HepG2 (cell line): ENCODE data around the gene SHTN1. TPM values are rescaled to one million over a fixed set of nuclear protein-coding genes. Genes with fewer than 3 reads are reported as not detected.

Experiments
- ATAC-seq: fragments of 200-7000 bp; cut with Tn5 transposase; 3 replicates; pipeline ENCODE4 v1.9.1; 2020; ENCODE audit warnings: mild to moderate bottlenecking, moderate library complexity
- BruUV-seq: library from RNA; stranded (reverse); fragments of 400-500 nt; replicated peaks from 2 replicates; lab custom pipeline; 2021; lab: Mats Ljungman, UMichigan
- CTCF ChIA-PET: fragments of 300-600 bp; formaldehyde crosslinking; extraction: SDS; loops from one replicate; lab custom pipeline; 2021; ENCODE audit warnings: low total read pairs, inconsistent platforms, low intra/inter-chr PET ratio; lab: Yijun Ruan, JAX
- POLR2A ChIA-PET: fragments of 350-600 bp; sonication (Branson Sonifier 250); formaldehyde crosslinking; loops from one replicate; lab custom pipeline; 2020; ENCODE audit warnings: antibody characterized with exemption, inconsistent platforms; lab: Yijun Ruan, JAX
- DNase-seq: peaks from one replicate; pipeline ENCODE4 v3.0.0-alpha.2; 2015; ENCODE audit warnings: low spot score
- FAIRE-seq: peaks from 3 replicates; lab custom pipeline; 2011; peaks lifted over from hg19 to GRCh38; lab: Jason Lieb, UNC
- H2AFZ ChIP-seq: one replicate; pipeline ENCODE4 v1.6.1; 2011; ENCODE audit warnings: low read length, inconsistent platforms
- H3K27ac ChIP-seq: fragments of 300-600 bp; 3 replicates; pipeline ENCODE4 v1.8.0; 2011; ENCODE audit warnings: mixed run types, mild to moderate bottlenecking, mixed read lengths, low read length, inconsistent platforms; ENCODE audit not compliant: insufficient read depth; ENCODE audit errors: extremely low read length
- H3K27me3 ChIP-seq, 2 experiments: fragments of 200-600 bp in 1 of 2; 2 replicates in 1 of 2; 3 replicates in 1 of 2; pipeline versions ENCODE4 v1.6.0 to v1.8.0; 2011; ENCODE audit warnings: low read length in 2 of 2, mild to moderate bottlenecking in 2 of 2, moderate library complexity in 2 of 2, inconsistent platforms in 1 of 2; ENCODE audit not compliant: insufficient read depth in 2 of 2, control insufficient read depth in 1 of 2
- H3K36me3 ChIP-seq, 2 experiments: fragments of 200-600 bp in 1 of 2; replicated peaks in 1 of 2; 2 replicates in 1 of 2; 3 replicates in 1 of 2; pipeline versions ENCODE4 v1.5.1 to v1.8.0; 2011; ENCODE audit warnings: low read length in 2 of 2, inconsistent platforms in 1 of 2; ENCODE audit not compliant: insufficient read depth in 2 of 2, control insufficient read depth in 1 of 2
- H3K4me1 ChIP-seq: 2 replicates; pipeline ENCODE4 v1.5.1; 2012; ENCODE audit warnings: low read length, inconsistent platforms; ENCODE audit not compliant: insufficient read depth
- H3K4me2 ChIP-seq: 2 replicates; pipeline ENCODE4 v1.6.0; 2011; ENCODE audit warnings: low read depth, low read length, inconsistent platforms
- H3K4me3 ChIP-seq, 3 experiments: fragments of 200-600 bp in 1 of 3; sonication (generic), shearing (Covaris generic) in 1 of 3; replicated peaks in 1 of 3; 2 replicates each; pipeline ENCODE4 v1.5.1; 2011 to 2016; ENCODE audit warnings: low read length in 3 of 3, inconsistent platforms in 2 of 3, low read depth in 2 of 3, mild to moderate bottlenecking in 2 of 3, control low read depth in 1 of 3, mixed read lengths in 1 of 3; ENCODE audit not compliant: insufficient read depth in 1 of 3
- H3K79me2 ChIP-seq: one replicate; pipeline ENCODE4 v1.6.1; 2011; ENCODE audit warnings: low read length, inconsistent platforms; ENCODE audit not compliant: insufficient read depth
- H3K9ac ChIP-seq: 2 replicates; pipeline ENCODE4 v1.6.0; 2011; ENCODE audit warnings: mild to moderate bottlenecking, low read depth, low read length, inconsistent platforms; ENCODE audit not compliant: insufficient read depth
- H3K9me3 ChIP-seq: 2 replicates; pipeline ENCODE4 v1.5.1; 2012; ENCODE audit warnings: mild to moderate bottlenecking, low read length
- H4K20me1 ChIP-seq: 2 replicates; pipeline ENCODE4 v1.6.0; 2011; ENCODE audit warnings: inconsistent platforms, mild to moderate bottlenecking, low read length, moderate library complexity; ENCODE audit not compliant: insufficient read depth
- CHD2 ChIP-seq: IDR thresholded peaks from 2 replicates; pipeline ENCODE4 v1.6.1; 2011; ENCODE audit warnings: low read depth, low read length, improper control_type of control experiment
- GPN1 ChIP-seq: sonication (generic); formaldehyde crosslinking; IDR thresholded peaks from 2 replicates; pipeline ENCODE4 v1.5.1; 2020; ENCODE audit warnings: missing genetic modification reagents, borderline replicate concordance
- GTF3A ChIP-seq: sonication (generic); formaldehyde crosslinking; conservative IDR thresholded peaks from 2 replicates; pipeline ENCODE4 v1.4.0; 2020; ENCODE audit warnings: mild to moderate bottlenecking, missing genetic modification reagents
- HNF4G ChIP-seq, 2 experiments: sonication (generic) in 1 of 2; formaldehyde crosslinking in 1 of 2; IDR thresholded peaks; 2 replicates each; pipeline versions ENCODE4 v1.4.0 to v1.6.1; 2011 to 2020; ENCODE audit warnings: borderline replicate concordance in 2 of 2, low read depth in 2 of 2, mild to moderate bottlenecking in 2 of 2, low read length in 1 of 2, missing genetic modification reagents in 1 of 2, moderate library complexity in 1 of 2
- NFRKB ChIP-seq: fragments of 450-650 bp; IDR thresholded peaks from 2 replicates; pipeline ENCODE4 v1.6.1; 2017
- NONO ChIP-seq, 2 experiments: fragments of 450-650 bp in 1 of 2; sonication (generic) in 1 of 2; formaldehyde crosslinking in 1 of 2; IDR thresholded peaks in 1 of 2; conservative IDR thresholded peaks in 1 of 2; 2 replicates each; pipeline versions ENCODE4 v1.6.1 to v1.8.0; 2017 to 2022; ENCODE audit warnings: mild to moderate bottlenecking in 1 of 2, missing genetic modification reagents in 1 of 2, moderate library complexity in 1 of 2
- NR2C2 ChIP-seq: sonication (generic); formaldehyde crosslinking; IDR thresholded peaks from 2 replicates; pipeline ENCODE4 v1.4.0; 2020; ENCODE audit warnings: missing genetic modification reagents, mild to moderate bottlenecking, moderate library complexity, borderline replicate concordance
- PHB2 ChIP-seq: fragments of 450-650 bp; IDR thresholded peaks from 2 replicates; pipeline ENCODE4 v1.6.1; 2018; ENCODE audit not compliant: partially characterized antibody
- SIN3B ChIP-seq: fragments of 150-350 bp; IDR thresholded peaks from 2 replicates; pipeline ENCODE4 v1.6.1; 2014; ENCODE audit warnings: low read length
- ZBTB7A ChIP-seq: sonication (generic); formaldehyde crosslinking; IDR thresholded peaks from 2 replicates; pipeline ENCODE4 v1.8.0; 2022; ENCODE audit warnings: mild to moderate bottlenecking, missing genetic modification reagents
- ZNF230 ChIP-seq: sonication (generic); formaldehyde crosslinking; IDR thresholded peaks from 2 replicates; pipeline ENCODE4 v1.4.0; 2020; ENCODE audit warnings: mild to moderate bottlenecking, missing genetic modification reagents
- ZNF24 ChIP-seq: fragments of 450-650 bp; IDR thresholded peaks from 2 replicates; pipeline ENCODE4 v1.6.1; 2017; ENCODE audit warnings: antibody characterized with exemption, mild to moderate bottlenecking
- ZNF501 ChIP-seq: sonication (generic); formaldehyde crosslinking; IDR thresholded peaks from 2 replicates; pipeline ENCODE4 v1.5.1; 2020; ENCODE audit warnings: mild to moderate bottlenecking, moderate library complexity, missing genetic modification reagents
- ZNF572 ChIP-seq: sonication (generic); formaldehyde crosslinking; IDR thresholded peaks from 2 replicates; pipeline ENCODE4 v1.5.1; 2020; ENCODE audit warnings: mild to moderate bottlenecking, missing genetic modification reagents
- ZNF678 ChIP-seq: sonication (generic); formaldehyde crosslinking; IDR thresholded peaks from 2 replicates; pipeline ENCODE4 v1.4.0; 2020; ENCODE audit warnings: mild to moderate bottlenecking, missing genetic modification reagents
- ZNF713 ChIP-seq: sonication (generic); formaldehyde crosslinking; IDR thresholded peaks from 2 replicates; pipeline ENCODE4 v1.4.0; 2020; ENCODE audit warnings: mild to moderate bottlenecking, missing genetic modification reagents
- ZNF775 ChIP-seq: sonication (generic); formaldehyde crosslinking; IDR thresholded peaks from 2 replicates; pipeline ENCODE4 v1.4.0; 2020; ENCODE audit warnings: missing genetic modification reagents, mild to moderate bottlenecking, moderate library complexity, borderline replicate concordance
- ZSCAN21 ChIP-seq: sonication (generic); formaldehyde crosslinking; IDR thresholded peaks from 2 replicates; pipeline ENCODE4 v1.8.0; 2022; ENCODE audit warnings: mild to moderate bottlenecking, missing genetic modification reagents, moderate library complexity, borderline replicate concordance
- WGBS: methylation state at CpG from one replicate; pipeline ENCODE4 v1.1.6; 2017; ENCODE audit warnings: low lambda C conversion rate; 5-methylcytosine and 5-hydroxymethylcytosine counted together
- in situ Hi-C: cut with HindIII; loops from 2 replicates; pipeline ENCODE4 v1.10.0; 2017; ENCODE audit warnings: low pct_unique_long_range_greater_than_20kb; ENCODE audit not compliant: extremely low pct_ligation_motif_present
- intact Hi-C: fragments of 100-400 bp; cut with micrococcal nuclease; formaldehyde crosslinking; loops from one replicate; pipeline ENCODE4 v1.10.0; 2022; ENCODE audit not compliant: unreplicated experiment
- polyA plus RNA-seq, 8 experiments: library from polyadenylated mRNA; depleted of rRNA in 3 of 8; stranded (reverse) in 7 of 8; unstranded in 1 of 8; fragments of >200 nt; fragmentation: Illumina TruSeq in 4 of 8; extraction: Trizol in 4 of 8; gene quantifications; 2 replicates each; pipeline versions ENCODE4 v1.2.1 to v1.2.3, GENCODE V29; 2011 to 2016; ENCODE audit warnings: low read depth in 4 of 8, missing spikeins in 1 of 8, mixed read lengths in 1 of 8; ENCODE audit not compliant: insufficient read depth in 1 of 8
- total RNA-seq, 5 experiments: library from RNA; depleted of rRNA; stranded (reverse); fragments of >200 nt; fragmentation: Illumina TruSeq; extraction: Trizol; gene quantifications; 2 replicates each; pipeline ENCODE4 v1.2.3, GENCODE V29; 2016; ENCODE audit warnings: low read depth in 1 of 5
- TF ChIP-seq, protein P1 (sequence below): sonication (generic); formaldehyde crosslinking; IDR thresholded peaks from 2 replicates; pipeline ENCODE4 v1.4.0; 2020; ENCODE audit warnings: missing genetic modification reagents

SHTN1 gene
- total and polyA plus RNA-seq, 2 of the 13 experiments (the other 11 are each of a cell fraction or from before 2014, with no cell fraction given) = 11.3 to 15.6 TPM

DNA sequence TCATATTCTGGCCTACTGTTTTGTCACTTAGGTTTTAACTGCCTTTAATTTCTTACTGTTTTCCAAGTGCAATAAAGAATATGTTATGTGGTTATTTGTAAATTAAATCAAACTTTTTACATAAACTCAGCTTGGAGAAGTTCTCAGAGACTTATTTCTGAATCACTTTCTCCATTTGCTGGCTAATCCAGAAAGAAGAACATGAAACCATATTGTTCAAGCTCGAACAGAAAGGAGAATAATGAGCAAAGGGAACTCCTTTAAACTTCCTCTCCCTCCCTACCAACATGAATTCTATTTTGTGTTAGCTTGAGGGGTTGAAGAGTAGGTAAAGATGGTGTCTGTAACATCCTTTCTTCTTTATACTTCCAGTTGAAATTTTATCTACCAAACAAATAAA, 52.3 kb downstream of the SHTN1 start:
- BruUV-seq = no TSS peak
- Histone ChIP-seq H3K27ac (no peak overlapping the region), H3K9ac (no peak overlapping the region), H2AFZ (no peak overlapping the region), H3K4me2 (no peak overlapping the region), H4K20me1 (no peaks in the 10 kb centered on the region), H3K79me2 (no peaks in the 10 kb centered on the region), H3K9me3 (no peaks in the 10 kb centered on the region), H3K4me3 (no peak overlapping the region), H3K4me1 (peaks cover 8% of the 10 kb centered on the region), H3K27me3 (no peaks in the 10 kb centered on the region), H3K36me3 (peaks cover 5 to 29% of the 10 kb centered on the region in 2 experiments; a peak in 4 of 5 replicates)
- intact Hi-C loops (no loop called here), in situ Hi-C loops (no loop called here)
- WGBS = 94% methylated on average over 1 of the region's 1 CpG
- DNase-seq = no peak
- no peak for ATAC-seq
- ChIA-PET POLR2A (interaction anchor here (1.7 kb wide), 1 partner anchor 52 kb away, joined by 3 read pairs; no protein-coding TSS in a partner anchor), CTCF (no interaction called here)
- FAIRE-seq = no peak
- TF ChIP-seq PHB2 = no peak
- no peak for TF ChIP-seq ZNF501 (CRISPR knock-in tag)
- no peak for TF ChIP-seq CHD2
- no peak for TF ChIP-seq ZNF713 (CRISPR knock-in tag)
- TF ChIP-seq ZNF678 (CRISPR knock-in tag) = no peak
- no peak for TF ChIP-seq ZNF24
- no peak for TF ChIP-seq NR2C2 (CRISPR knock-in tag)
- TF ChIP-seq GPN1 (CRISPR knock-in tag) = no peak
- TF ChIP-seq ZSCAN21 (CRISPR knock-in tag) = no peak
- no peak for TF ChIP-seq ZNF775 (CRISPR knock-in tag)
- TF ChIP-seq ZBTB7A = no peak
- TF ChIP-seq HNF4G (IDR thresholded peaks at IDR 0.05; ENCODE audit: borderline replicate concordance, low read depth, low read length) = no peak
- TF ChIP-seq HNF4G (CRISPR knock-in tag; IDR thresholded peaks at IDR 0.05; ENCODE audit: borderline replicate concordance, low read depth) = no peak
- TF ChIP-seq ZNF572 (CRISPR knock-in tag) = no peak
- no peak for TF ChIP-seq NFRKB
- no peak for TF ChIP-seq GTF3A
- TF ChIP-seq NONO (IDR thresholded peaks at IDR 0.05) = no peak
- TF ChIP-seq NONO (CRISPR knock-in tag; conservative IDR thresholded peaks at IDR 0.05) = no peak
- no peak for TF ChIP-seq SIN3B
- TF ChIP-seq, protein P1, sequence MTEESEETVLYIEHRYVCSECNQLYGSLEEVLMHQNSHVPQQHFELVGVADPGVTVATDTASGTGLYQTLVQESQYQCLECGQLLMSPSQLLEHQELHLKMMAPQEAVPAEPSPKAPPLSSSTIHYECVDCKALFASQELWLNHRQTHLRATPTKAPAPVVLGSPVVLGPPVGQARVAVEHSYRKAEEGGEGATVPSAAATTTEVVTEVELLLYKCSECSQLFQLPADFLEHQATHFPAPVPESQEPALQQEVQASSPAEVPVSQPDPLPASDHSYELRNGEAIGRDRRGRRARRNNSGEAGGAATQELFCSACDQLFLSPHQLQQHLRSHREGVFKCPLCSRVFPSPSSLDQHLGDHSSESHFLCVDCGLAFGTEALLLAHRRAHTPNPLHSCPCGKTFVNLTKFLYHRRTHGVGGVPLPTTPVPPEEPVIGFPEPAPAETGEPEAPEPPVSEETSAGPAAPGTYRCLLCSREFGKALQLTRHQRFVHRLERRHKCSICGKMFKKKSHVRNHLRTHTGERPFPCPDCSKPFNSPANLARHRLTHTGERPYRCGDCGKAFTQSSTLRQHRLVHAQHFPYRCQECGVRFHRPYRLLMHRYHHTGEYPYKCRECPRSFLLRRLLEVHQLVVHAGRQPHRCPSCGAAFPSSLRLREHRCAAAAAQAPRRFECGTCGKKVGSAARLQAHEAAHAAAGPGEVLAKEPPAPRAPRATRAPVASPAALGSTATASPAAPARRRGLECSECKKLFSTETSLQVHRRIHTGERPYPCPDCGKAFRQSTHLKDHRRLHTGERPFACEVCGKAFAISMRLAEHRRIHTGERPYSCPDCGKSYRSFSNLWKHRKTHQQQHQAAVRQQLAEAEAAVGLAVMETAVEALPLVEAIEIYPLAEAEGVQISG (CRISPR knock-in tag) = no peak
- TF ChIP-seq ZNF230 (CRISPR knock-in tag) = no peak
